Measurements from ENCODE around the gene MRGPRG. TPM values are rescaled to one million over a fixed set of nuclear protein-coding genes. Genes with fewer than 3 reads are reported as not detected.

MRGPRG gene
- total and polyA plus RNA-seq, 2 of the 8 experiments (the other 6 are each of a cell fraction or from before 2014, with no cell fraction given) = not detected

GRCh38 chr11:3199537-3200295, 18.9 kb downstream of the MRGPRG start:
- Histone ChIP-seq H3K79me1 (ENCODE audit: low read depth, low read length) (peaks cover 3% of the 10 kb centered on the region; the same call in 1 of the 2 replicates), H3K23me2 (ENCODE audit: low read depth, low read length) (peaks cover 11% of the 10 kb centered on the region), H4K91ac (replicated peaks; ENCODE audit: insufficient read length, low read length) (no peak overlapping the region), H4K20me1 (replicated peaks in 1 of 2; ENCODE audit: control insufficient read depth in 1 of 2, insufficient read depth in 2 of 2, low read length in 2 of 2) (peaks cover 0 to 5% of the 10 kb centered on the region in 2 experiments), H2AFZ (ENCODE audit: low read length) (no peak overlapping the region), H3K14ac (ENCODE audit: insufficient read length) (no peak overlapping the region), H3K4me2 (ENCODE audit: insufficient read depth in 1 of 2, low read depth in 2 of 2, low read length in 2 of 2) (no peak overlapping the region), H3K27me3 (replicated peaks in 1 of 4; ENCODE audit: control insufficient read depth in 3 of 4, extremely low read depth in 1 of 4, insufficient read depth in 3 of 4, low read length in 3 of 4) (peaks cover 10 to 30% (median 26%) of the 10 kb centered on the region in 4 experiments), H3K4me1 (replicated peaks in 1 of 4; ENCODE audit: control insufficient read depth in 3 of 4, insufficient read depth in 4 of 4, low read length in 3 of 4) (peaks cover 0 to 4% (median 4%) of the 10 kb centered on the region in 4 experiments; a peak in 5 of 7 replicates), H3K36me3 (ENCODE audit: control insufficient read depth in 2 of 4, insufficient read depth in 4 of 4, low read length in 3 of 4) (no peaks in the 10 kb centered on the region), H3K18ac (ENCODE audit: extremely low read depth, low read length) (no peak overlapping the region; the same call in 1 of the 2 replicates), H3K4ac (replicated peaks; ENCODE audit: insufficient read length, low read depth, low read length) (no peak overlapping the region), H2BK120ac (replicated peaks; ENCODE audit: low read depth, low read length) (no peak overlapping the region), H4K5ac (ENCODE audit: insufficient read length, low read depth, low read length) (no peak overlapping the region), H2BK5ac (ENCODE audit: low read depth, low read length) (no peak overlapping the region), H3K4me3 (ENCODE audit: extremely low read depth in 1 of 4, insufficient read depth in 2 of 4, low read depth in 3 of 4, low read length in 4 of 4) (no peak overlapping the region), H3K9me3 (ENCODE audit: insufficient read depth in 2 of 2, low read depth in 1 of 2, low read length in 1 of 2) (no peaks in the 10 kb centered on the region), H2BK12ac (ENCODE audit: low read depth, low read length) (no peak overlapping the region), H2BK15ac (ENCODE audit: low read length) (no peak overlapping the region), H3K79me2 (ENCODE audit: control insufficient read depth in 1 of 2, insufficient read depth in 2 of 2, low read length in 2 of 2) (no peaks in the 10 kb centered on the region), H2BK20ac (ENCODE audit: low read length) (no peak overlapping the region), H3K9ac (replicated peaks in 1 of 4; ENCODE audit: extremely low read depth in 1 of 4, low read depth in 3 of 4, low read length in 3 of 4) (no peak overlapping the region), H4K8ac (ENCODE audit: extremely low read depth, insufficient read depth, low read length) (no peak overlapping the region), H3K56ac (replicated peaks; ENCODE audit: insufficient read length, low read depth, low read length) (no peak overlapping the region), H3K23ac (ENCODE audit: insufficient read length) (no peak overlapping the region), H3K27ac (ENCODE audit: low read depth, low read length) (no peak overlapping the region), H2AK5ac (ENCODE audit: low read depth, low read length) (no peak overlapping the region)
- FAIRE-seq = no peak
- ChIA-PET POLR2A (ENCODE audit: partially characterized antibody) (interaction anchor here (1.2 kb wide), 1 partner anchor 14 kb away, joined by 3 read pairs; no protein-coding TSS in a partner anchor), CTCF (ENCODE audit: partially characterized antibody) (interaction anchor here (0.8 to 12.0 kb wide), 10 partner anchors 9 to 179 kb away, joined by 3 to 99 read pairs (median 3); no protein-coding TSS in a partner anchor)
- TF ChIP-seq EGR1 (IDR thresholded peaks at IDR 0.05; ENCODE audit: borderline replicate concordance, low read depth, low read length) = no peak
- no peak for TF ChIP-seq POLR2AphosphoS5 (IDR thresholded peaks at IDR 0.05; ENCODE audit: low read depth, low read length)
- TF ChIP-seq SAP30 (IDR thresholded peaks at IDR 0.05; ENCODE audit: insufficient read depth, insufficient replicate concordance, low read length) = no peak
- WGBS, 2 experiments (ENCODE audit: extremely low coverage in 1 of 2, insufficient coverage in 1 of 2, insufficient read length in 1 of 2, insufficient replicate concordance in 2 of 2, low coverage in 1 of 2, low lambda C conversion rate in 2 of 2, missing lambda C conversion rate in 1 of 2) = 84% methylated on average over 19 of the region's 19 CpGs; no CpG with 5 or more reads in 1 of the 2 experiments
- DNase-seq (ENCODE audit: low read depth in 1 of 2, low spot score in 2 of 2) = no peak
